ENCODE results near the gene MARVELD1.

The MARVELD1 gene

GRCh38 chr10:97762816-97763215, 49.3 kb downstream of the MARVELD1 start:
- Histone ChIP-seq H3K9me2 (replicated peaks; ENCODE audit: insufficient read depth, low read length) (no peaks in the 10 kb centered on the region), H3F3A (ENCODE audit: insufficient read depth, low read length) (no peaks in the 10 kb centered on the region), H3K4me1 (ENCODE audit: low read length) (no peaks in the 10 kb centered on the region), H3K27me3 (replicated peaks; ENCODE audit: insufficient read depth, low read length) (no peaks in the 10 kb centered on the region), H3K79me2 (ENCODE audit: low read length) (no peaks in the 10 kb centered on the region), H3K4me2 (ENCODE audit: low read depth, low read length) (no peak overlapping the region), H3K36me3 (replicated peaks; ENCODE audit: insufficient read depth, low read length) (no peaks in the 10 kb centered on the region), H3K9ac (ENCODE audit: low read length) (no peak overlapping the region), H3K4me3 (ENCODE audit: low read length) (no peak overlapping the region), H3K27ac (ENCODE audit: low read length) (no peak overlapping the region), H3K9me3 (replicated peaks; ENCODE audit: insufficient read depth, low read length) (no peaks in the 10 kb centered on the region), H2AFZ (ENCODE audit: low read length) (no peak overlapping the region), H4K20me1 (ENCODE audit: insufficient read depth, low read length) (no peaks in the 10 kb centered on the region)
- DNase-seq: no peak
- TF ChIP-seq EZH2phosphoT487 (IDR thresholded peaks at IDR 0.05; ENCODE audit: low read length): no peak
- no peak for TF ChIP-seq CTCF (IDR thresholded peaks at IDR 0.05; ENCODE audit: low read length)
- no peak for TF ChIP-seq EZH2 (optimal IDR thresholded peaks at IDR 0.05; ENCODE audit: low read depth, low read length)

- DNase-seq: no peak
- H3K27ac ChIP-seq (ENCODE audit: low read length): no peak overlapping the region
- H3K9ac ChIP-seq (ENCODE audit: low read length): no peak overlapping the region
- no peaks in the 10 kb centered on the region for H3K4me1 ChIP-seq (ENCODE audit: low read length)
- no peaks in the 10 kb centered on the region for H3K9me2 ChIP-seq (replicated peaks; ENCODE audit: insufficient read depth, low read length)
- H3F3A ChIP-seq (ENCODE audit: insufficient read depth, low read length): no peaks in the 10 kb centered on the region
- H2AFZ ChIP-seq (ENCODE audit: low read length): no peak overlapping the region
- H3K27me3 ChIP-seq (replicated peaks; ENCODE audit: insufficient read depth, low read length): 0 out of 2 replicates have a peak, but pooled peaks cover under 1% of the 10 kb centered on the region
- no peaks in the 10 kb centered on the region for H3K9me3 ChIP-seq (replicated peaks; ENCODE audit: insufficient read depth, low read length)
- H3K36me3 ChIP-seq (replicated peaks; ENCODE audit: insufficient read depth, low read length): no peaks in the 10 kb centered on the region
- TF ChIP-seq EZH2phosphoT487 (IDR thresholded peaks at IDR 0.05; ENCODE audit: low read length) (no peak), EZH2 (optimal IDR thresholded peaks at IDR 0.05; ENCODE audit: low read depth, low read length) (no peak), CTCF (IDR thresholded peaks at IDR 0.05; ENCODE audit: low read length) (no peak)
- no peak overlapping the region for H3K4me3 ChIP-seq (ENCODE audit: low read length)
- no peak overlapping the region for H3K4me2 ChIP-seq (ENCODE audit: low read depth, low read length)
- no peaks in the 10 kb centered on the region for H3K79me2 ChIP-seq (ENCODE audit: low read length)
- H4K20me1 ChIP-seq (ENCODE audit: insufficient read depth, low read length): no peaks in the 10 kb centered on the region
Measured at GRCh38 chr10:97763411-97763810, 49.9 kb downstream of the MARVELD1 start.

DNA sequence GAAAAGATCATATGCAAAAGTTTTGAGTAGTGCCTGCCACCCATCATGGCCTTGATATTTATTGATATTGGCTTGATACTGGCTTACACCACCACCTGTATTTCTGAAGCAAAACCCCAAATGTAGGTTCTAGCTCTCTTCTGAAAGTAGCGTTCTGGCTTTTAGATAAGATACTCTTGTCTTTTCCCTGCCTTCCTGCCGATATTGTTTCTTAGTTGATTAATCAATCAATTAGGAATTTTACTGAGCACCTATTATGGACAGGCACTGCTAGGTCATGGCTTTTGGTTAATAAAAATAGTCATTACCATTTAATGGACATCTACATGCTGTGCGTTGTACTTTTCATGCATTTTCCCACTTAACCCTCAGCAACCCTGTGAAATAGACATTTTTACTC, 50.4 kb downstream of the MARVELD1 start:
- no peaks in the 10 kb centered on the region for H3K79me2 ChIP-seq (ENCODE audit: low read length)
- no peaks in the 10 kb centered on the region for H3K36me3 ChIP-seq (replicated peaks; ENCODE audit: insufficient read depth, low read length)
- H3K9me3 ChIP-seq (replicated peaks; ENCODE audit: insufficient read depth, low read length): no peaks in the 10 kb centered on the region
- H3K27ac ChIP-seq (ENCODE audit: low read length): no peak overlapping the region
- peaks cover 6% of the 10 kb centered on the region; the same call in 1 of the 2 replicates for H3K27me3 ChIP-seq (replicated peaks; ENCODE audit: insufficient read depth, low read length)
- H4K20me1 ChIP-seq (ENCODE audit: insufficient read depth, low read length): no peaks in the 10 kb centered on the region
- H3K4me1 ChIP-seq (ENCODE audit: low read length): no peaks in the 10 kb centered on the region
- H3K4me2 ChIP-seq (ENCODE audit: low read depth, low read length): no peak overlapping the region
- no peak for TF ChIP-seq EZH2 (optimal IDR thresholded peaks at IDR 0.05; ENCODE audit: low read depth, low read length)
- TF ChIP-seq EZH2phosphoT487 (IDR thresholded peaks at IDR 0.05; ENCODE audit: low read length): no peak
- no peak for TF ChIP-seq CTCF (IDR thresholded peaks at IDR 0.05; ENCODE audit: low read length)
- no peak for DNase-seq
- H3F3A ChIP-seq (ENCODE audit: insufficient read depth, low read length): no peaks in the 10 kb centered on the region
- no peak overlapping the region for H3K9ac ChIP-seq (ENCODE audit: low read length)
- H2AFZ ChIP-seq (ENCODE audit: low read length): no peak overlapping the region
- H3K4me3 ChIP-seq (ENCODE audit: low read length): no peak overlapping the region
- H3K9me2 ChIP-seq (replicated peaks; ENCODE audit: insufficient read depth, low read length): no peaks in the 10 kb centered on the region
